H1 (cell line): ENCODE results near the gene CHST11.

Experiments
- BACH1 ChIP-seq: IDR thresholded peaks from 2 replicates; pipeline ENCODE4 v1.6.1; 2012; ENCODE audit warnings: low read length, improper control_type of control experiment
- EGR1 ChIP-seq: IDR thresholded peaks from 2 replicates; pipeline ENCODE4 v1.6.1; 2011; ENCODE audit warnings: low read depth, low read length, borderline replicate concordance
- EP300 ChIP-seq, 2 experiments: IDR thresholded peaks; 1 replicate in 1 of 2; 2 replicates in 1 of 2; pipeline ENCODE4 v1.6.1; 2011 to 2012; ENCODE audit warnings: low read depth in 2 of 2, low read length in 2 of 2, mild to moderate bottlenecking in 2 of 2, borderline replicate concordance in 1 of 2, inconsistent platforms in 1 of 2, moderate library complexity in 1 of 2
- GTF2F1 ChIP-seq: IDR thresholded peaks from 2 replicates; pipeline ENCODE4 v1.6.1; 2012; ENCODE audit warnings: low read depth, low read length, improper control_type of control experiment, borderline replicate concordance
- PHF8 ChIP-seq: fragments of 200-600 bp; sonication (generic); conservative IDR thresholded peaks from 2 replicates; pipeline ENCODE4 v1.7.1; 2012; ENCODE audit warnings: low read depth, mild to moderate bottlenecking, inconsistent platforms, low read length, moderate library complexity
- TCF12 ChIP-seq: IDR thresholded peaks from 2 replicates; pipeline ENCODE4 v1.6.1; 2011; ENCODE audit warnings: low read depth, mild to moderate bottlenecking, low read length
- YY1 ChIP-seq: IDR thresholded peaks from 2 replicates; pipeline ENCODE4 v1.6.1; 2011; ENCODE audit warnings: low read depth, mild to moderate bottlenecking, low read length
- ZNF274 ChIP-seq: IDR thresholded peaks from 2 replicates; pipeline ENCODE4 v1.7.0; 2012; ENCODE audit warnings: low read length, borderline replicate concordance; ENCODE audit errors: extremely low read depth
- TF ChIP-seq, protein P1 (sequence below): IDR thresholded peaks from 2 replicates; pipeline ENCODE4 v1.6.1; 2012; ENCODE audit warnings: inconsistent platforms
- TF ChIP-seq, protein P2 (sequence below), 3 experiments: IDR thresholded peaks; 1 replicate in 2 of 3; 2 replicates in 1 of 3; pipeline versions ENCODE4 v1.5.1 to v1.6.1; 2011; ENCODE audit warnings: low read length in 3 of 3, mild to moderate bottlenecking in 3 of 3, inconsistent platforms in 2 of 3, low read depth in 1 of 3, moderate library complexity in 1 of 3; ENCODE audit not compliant: insufficient read depth in 1 of 3; ENCODE audit errors: control extremely low read depth in 1 of 3

DNA sequence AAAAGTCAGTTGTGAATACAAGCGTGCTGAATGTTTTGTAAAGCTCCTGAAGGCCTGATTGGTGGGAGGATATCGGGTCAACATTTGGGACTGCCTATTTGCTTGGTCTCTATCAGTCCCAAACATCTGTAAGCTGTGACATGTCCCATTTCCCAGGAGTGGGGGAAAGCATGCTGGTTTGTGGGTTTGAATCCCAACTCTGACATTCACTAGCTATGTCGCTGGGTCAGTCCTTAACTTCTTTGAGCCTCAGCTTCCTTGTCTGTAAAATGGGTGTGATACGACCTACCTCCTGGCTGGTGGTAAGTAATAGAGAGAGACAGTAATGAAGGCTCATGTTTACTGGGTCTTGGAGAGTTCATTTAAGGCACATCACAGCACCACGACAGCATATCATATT lies 136.7 kb downstream of the CHST11 start:
- TF ChIP-seq, protein P1, sequence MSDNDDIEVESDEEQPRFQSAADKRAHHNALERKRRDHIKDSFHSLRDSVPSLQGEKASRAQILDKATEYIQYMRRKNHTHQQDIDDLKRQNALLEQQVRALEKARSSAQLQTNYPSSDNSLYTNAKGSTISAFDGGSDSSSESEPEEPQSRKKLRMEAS = no peak
- TF ChIP-seq ZNF274 (no peak), TCF12 (no peak), GTF2F1 (no peak), YY1 (no peak), PHF8 (no peak), BACH1 (no peak), EGR1 (no peak), EP300 (IDR thresholded peaks at IDR 0.05; ENCODE audit: borderline replicate concordance in 1 of 2, low read depth in 2 of 2, low read length in 2 of 2) (no peak)
- TF ChIP-seq, protein P2, sequence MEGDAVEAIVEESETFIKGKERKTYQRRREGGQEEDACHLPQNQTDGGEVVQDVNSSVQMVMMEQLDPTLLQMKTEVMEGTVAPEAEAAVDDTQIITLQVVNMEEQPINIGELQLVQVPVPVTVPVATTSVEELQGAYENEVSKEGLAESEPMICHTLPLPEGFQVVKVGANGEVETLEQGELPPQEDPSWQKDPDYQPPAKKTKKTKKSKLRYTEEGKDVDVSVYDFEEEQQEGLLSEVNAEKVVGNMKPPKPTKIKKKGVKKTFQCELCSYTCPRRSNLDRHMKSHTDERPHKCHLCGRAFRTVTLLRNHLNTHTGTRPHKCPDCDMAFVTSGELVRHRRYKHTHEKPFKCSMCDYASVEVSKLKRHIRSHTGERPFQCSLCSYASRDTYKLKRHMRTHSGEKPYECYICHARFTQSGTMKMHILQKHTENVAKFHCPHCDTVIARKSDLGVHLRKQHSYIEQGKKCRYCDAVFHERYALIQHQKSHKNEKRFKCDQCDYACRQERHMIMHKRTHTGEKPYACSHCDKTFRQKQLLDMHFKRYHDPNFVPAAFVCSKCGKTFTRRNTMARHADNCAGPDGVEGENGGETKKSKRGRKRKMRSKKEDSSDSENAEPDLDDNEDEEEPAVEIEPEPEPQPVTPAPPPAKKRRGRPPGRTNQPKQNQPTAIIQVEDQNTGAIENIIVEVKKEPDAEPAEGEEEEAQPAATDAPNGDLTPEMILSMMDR (IDR thresholded peaks at IDR 0.05; ENCODE audit: control extremely low read depth in 1 of 3, insufficient read depth in 1 of 3, low read depth in 1 of 3, low read length in 3 of 3) = no peak
